Activated naive CD4-positive, alpha-beta T cell treated with anti-CD3 and anti-CD28 coated beads for 36 hours (primary cell): Measurements from ENCODE around the gene C2orf76. TPM values are rescaled to one million over a fixed set of nuclear protein-coding genes. Genes with fewer than 3 reads are reported as not detected.

Experiments
- CTCF ChIA-PET: fragments of 350-600 bp; sonication (Branson Sonifier 250); formaldehyde crosslinking; loops from one replicate; lab custom pipeline; 2021; ENCODE audit warnings: antibody characterized with exemption; lab: Charles Lee
- DNase-seq: peaks from one replicate; pipeline ENCODE4 v3.0.0-alpha.2; 2020
- H3K27ac Mint-ChIP-seq: one replicate; pipeline ENCODE4 v1.8.0; 2021; ENCODE audit warnings: mild to moderate bottlenecking, mixed read lengths
- H3K27me3 Mint-ChIP-seq: one replicate; pipeline ENCODE4 v1.8.0; 2021; ENCODE audit warnings: low read depth, mixed read lengths
- H3K36me3 Mint-ChIP-seq: one replicate; pipeline ENCODE4 v1.8.0; 2021; ENCODE audit warnings: low read depth, mixed read lengths
- H3K4me1 Mint-ChIP-seq: one replicate; pipeline ENCODE4 v1.8.0; 2021; ENCODE audit warnings: low read depth, mixed read lengths
- H3K4me3 Mint-ChIP-seq: one replicate; pipeline ENCODE4 v1.8.0; 2021; ENCODE audit warnings: mild to moderate bottlenecking, moderate library complexity, mixed read lengths
- H3K9me3 Mint-ChIP-seq: one replicate; pipeline ENCODE4 v1.8.0; 2021; ENCODE audit warnings: mixed read lengths
- intact Hi-C: fragments of 100-400 bp; cut with micrococcal nuclease; formaldehyde crosslinking; loops from one replicate; pipeline ENCODE4 v1.15.1; 2023
- total RNA-seq, 2 experiments: library from RNA; stranded (reverse); gene quantifications; one replicate each; pipeline ENCODE4 v1.2.3, GENCODE V29; 2021

C2orf76 gene
- total RNA-seq, 2 experiments from 2014 or later, result 9.5 to 11.1 TPM

- CTCF ChIA-PET, result interaction anchor here (1.0 to 1.1 kb wide), 2 partner anchors 10 to 12 kb away, joined by 3 read pairs; no protein-coding TSS in a partner anchor
- Mint-ChIP-seq H3K4me3 (no peak overlapping the region), H3K9me3 (no peaks in the 10 kb centered on the region), H3K27ac (no peak overlapping the region), H3K36me3 (no peaks in the 10 kb centered on the region), H3K27me3 (no peaks in the 10 kb centered on the region), H3K4me1 (no peaks in the 10 kb centered on the region)
- intact Hi-C loops, result no loop called here
- DNase-seq, result no peak
Observed at GRCh38 chr2:119253760-119254600, 112.7 kb downstream of the C2orf76 start.

- Mint-ChIP-seq H3K4me3 (no peak overlapping the region), H3K27me3 (no peaks in the 10 kb centered on the region), H3K9me3 (no peaks in the 10 kb centered on the region), H3K4me1 (no peaks in the 10 kb centered on the region), H3K27ac (no peak overlapping the region), H3K36me3 (no peaks in the 10 kb centered on the region)
- intact Hi-C loops, result no loop called here
- CTCF ChIA-PET, result interaction anchor here (1.0 kb wide), 1 partner anchor 11 kb away, joined by 3 read pairs; no protein-coding TSS in a partner anchor
- no peak for DNase-seq
Observed at GRCh38 chr2:119253114-119253702, 113.4 kb downstream of the C2orf76 start.

Other genes with a start within 250 kb of the C2orf76 start
- gene C1QL2, start 208.1 kb downstream of the C2orf76 start, total RNA-seq, result not detected
- gene STEAP3, start 143.0 kb downstream of the C2orf76 start, total RNA-seq, result under 1 TPM; 0.07 TPM
- gene DBI, start 143 bp upstream of the C2orf76 start, total RNA-seq, result 100 to 1,000 TPM; 133 to 134 TPM
- gene TMEM37, start 65.0 kb upstream of the C2orf76 start, total RNA-seq, result not detected
- not detected for gene SCTR, start 157.6 kb upstream of the C2orf76 start, total RNA-seq
- gene CFAP221, start 177.6 kb upstream of the C2orf76 start, total RNA-seq, result not detected